ENCODE data around the gene ZNF879. TPM values are rescaled to one million over a fixed set of nuclear protein-coding genes. Genes with fewer than 3 reads are reported as not detected.

The ZNF879 gene
- total and polyA plus RNA-seq, 10 donors: 3.1 to 8.2 (median 6.6) TPM

DNA sequence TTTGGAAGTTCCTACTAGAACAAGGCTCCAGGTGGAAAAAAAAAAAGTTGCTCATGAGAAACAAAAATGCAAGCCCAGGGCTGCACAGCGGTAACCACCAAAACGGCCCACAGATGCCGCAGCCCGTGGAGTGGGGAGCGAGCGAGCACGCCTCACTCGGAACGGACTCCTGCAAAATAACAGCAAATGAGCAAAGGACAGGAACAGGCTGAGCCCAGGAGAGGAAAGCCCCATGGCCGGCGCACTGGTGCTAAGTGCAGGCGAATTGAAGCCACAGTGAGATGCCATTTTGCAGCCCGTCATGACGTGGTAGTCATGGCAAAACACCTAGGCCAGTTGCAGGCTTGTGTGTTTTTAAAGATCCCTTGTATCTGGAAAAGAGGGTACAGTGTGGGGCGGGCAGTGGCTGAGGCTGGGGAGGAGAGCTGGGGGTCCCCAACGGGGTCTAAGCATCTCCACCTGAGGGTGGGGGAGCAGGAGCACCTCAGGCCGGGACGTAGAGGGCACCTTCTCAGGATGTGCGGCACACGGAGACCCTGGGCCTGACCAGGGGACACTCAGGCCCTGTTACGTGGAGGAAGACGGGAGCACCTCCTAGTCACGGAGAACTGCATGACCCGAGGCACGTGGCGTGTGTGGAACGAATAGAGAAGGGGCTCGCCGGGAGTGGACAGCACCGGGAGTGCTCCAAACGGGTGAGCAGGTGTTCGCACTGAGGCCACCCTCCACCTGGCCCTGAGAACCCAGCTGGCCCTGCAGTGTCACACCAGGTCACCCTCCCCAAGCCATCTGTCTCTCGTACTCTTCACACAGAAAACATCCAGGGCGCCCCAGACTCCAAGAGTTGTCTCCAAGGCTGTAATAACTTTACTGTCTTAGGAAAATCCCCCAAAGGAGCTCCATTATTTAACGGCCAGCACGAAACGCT lies 39.2 kb upstream of the ZNF879 start:
- Histone ChIP-seq H3K4me1 (no peaks in the 10 kb centered on the region), H3K27ac (no peak overlapping the region), H3K9me3 (peaks cover 3 to 99% (median 95%) of the 10 kb centered on the region in 8 donors), H3K36me3 (no peaks in the 10 kb centered on the region), H3K27me3 (replicated peaks in 1 of 7) (no peaks in the 10 kb centered on the region), H3K4me3 (no peak overlapping the region)
- TF ChIP-seq POLR2AphosphoS5 (IDR thresholded peaks at IDR 0.05) (no peak), POLR2A (IDR thresholded peaks at IDR 0.05) (no peak)
- TF ChIP-seq, protein P1, sequence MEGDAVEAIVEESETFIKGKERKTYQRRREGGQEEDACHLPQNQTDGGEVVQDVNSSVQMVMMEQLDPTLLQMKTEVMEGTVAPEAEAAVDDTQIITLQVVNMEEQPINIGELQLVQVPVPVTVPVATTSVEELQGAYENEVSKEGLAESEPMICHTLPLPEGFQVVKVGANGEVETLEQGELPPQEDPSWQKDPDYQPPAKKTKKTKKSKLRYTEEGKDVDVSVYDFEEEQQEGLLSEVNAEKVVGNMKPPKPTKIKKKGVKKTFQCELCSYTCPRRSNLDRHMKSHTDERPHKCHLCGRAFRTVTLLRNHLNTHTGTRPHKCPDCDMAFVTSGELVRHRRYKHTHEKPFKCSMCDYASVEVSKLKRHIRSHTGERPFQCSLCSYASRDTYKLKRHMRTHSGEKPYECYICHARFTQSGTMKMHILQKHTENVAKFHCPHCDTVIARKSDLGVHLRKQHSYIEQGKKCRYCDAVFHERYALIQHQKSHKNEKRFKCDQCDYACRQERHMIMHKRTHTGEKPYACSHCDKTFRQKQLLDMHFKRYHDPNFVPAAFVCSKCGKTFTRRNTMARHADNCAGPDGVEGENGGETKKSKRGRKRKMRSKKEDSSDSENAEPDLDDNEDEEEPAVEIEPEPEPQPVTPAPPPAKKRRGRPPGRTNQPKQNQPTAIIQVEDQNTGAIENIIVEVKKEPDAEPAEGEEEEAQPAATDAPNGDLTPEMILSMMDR (IDR thresholded peaks at IDR 0.05 in 8 of 11, conservative IDR thresholded peaks at IDR 0.05 in 3 of 11): no peak
- peak; percentile 44 for DNase-seq
- 89 to 97% (median 93%) methylated on average over 37 of the region's 37 CpGs for WGBS, 5 donors
- intact Hi-C loops (cut with DNase I; ENCODE audit: low total_unique reads): no loop called here

DNA sequence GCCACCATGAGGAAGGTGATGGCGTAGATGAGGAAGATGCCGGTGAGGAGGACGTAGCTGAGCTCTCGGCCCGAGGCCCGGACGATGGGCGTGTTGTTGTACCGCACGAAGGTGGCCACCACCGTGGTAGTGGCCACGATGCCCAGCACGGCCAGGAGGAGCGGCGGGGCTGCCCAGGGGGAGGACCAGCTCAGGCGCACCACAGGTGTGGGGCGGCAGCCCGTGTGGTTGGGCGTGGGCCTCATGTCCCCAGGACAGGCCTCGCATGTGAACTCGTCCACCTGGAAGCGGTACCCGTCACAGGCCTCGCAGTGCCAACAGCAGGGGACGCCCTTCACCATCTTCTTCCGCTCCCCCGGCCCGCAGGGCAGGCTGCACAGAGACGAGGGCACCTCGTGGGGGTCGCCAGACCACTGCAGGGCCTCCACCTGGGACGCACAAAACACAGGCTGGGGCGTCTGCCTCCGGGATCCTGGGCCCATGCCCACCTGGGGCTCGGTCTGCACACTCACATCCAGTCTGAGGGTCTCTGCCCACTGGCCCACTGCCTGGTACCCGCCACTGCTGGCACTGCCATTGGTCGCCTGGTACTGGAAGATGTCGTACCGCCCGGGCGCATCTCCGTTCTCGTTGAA lies 37.2 kb upstream of the ZNF879 start:
- H3K4me3 ChIP-seq: no peak overlapping the region
- 94 to 98% (median 96%) methylated on average over 36 to 43 of the region's 43 CpGs for WGBS, 5 donors
- intact Hi-C loops (cut with DNase I; ENCODE audit: low total_unique reads): no loop called here

DNA sequence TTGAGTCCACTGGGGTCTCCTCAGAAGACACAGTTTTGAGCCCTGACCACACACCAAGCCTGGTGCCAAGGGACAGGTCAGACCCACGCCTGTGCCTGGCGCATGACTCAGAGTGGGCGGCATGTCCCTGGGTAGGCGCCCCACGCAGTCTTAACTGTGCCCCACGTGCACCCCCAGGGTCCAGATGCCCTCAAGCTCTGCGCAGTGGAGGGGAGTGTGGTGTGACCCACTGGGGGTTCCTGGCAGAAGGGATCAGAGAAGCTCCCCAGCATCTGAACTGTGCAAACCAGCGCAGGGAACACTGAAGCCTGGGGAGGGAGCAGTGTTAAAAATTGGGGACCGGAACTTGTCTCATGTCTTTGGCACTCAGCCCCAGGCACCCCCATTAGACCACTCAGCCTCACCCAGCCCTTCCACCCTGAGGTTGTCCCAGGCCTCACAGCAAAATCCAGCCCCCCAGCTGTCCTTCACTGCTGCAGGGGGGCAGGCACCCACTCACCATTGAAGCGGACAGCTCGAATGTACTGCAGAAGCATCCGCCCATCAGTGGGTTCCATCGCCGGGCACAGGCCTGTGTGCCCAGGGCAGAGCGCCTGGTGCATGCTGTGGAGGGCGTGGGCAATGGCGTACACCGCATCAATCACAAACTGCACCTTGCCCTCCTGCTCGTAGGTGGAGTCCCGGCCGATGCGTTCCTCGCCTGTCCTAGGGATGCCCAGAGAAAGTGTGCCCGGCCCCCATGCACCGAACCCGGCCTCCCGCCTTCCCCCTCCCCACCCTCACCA lies 35.0 kb upstream of the ZNF879 start:
- intact Hi-C loops (cut with DNase I; ENCODE audit: low total_unique reads): no loop called here
- no peak for TF ChIP-seq POLR2A (IDR thresholded peaks at IDR 0.05)
- TF ChIP-seq, protein P1 (IDR thresholded peaks at IDR 0.05 in 8 of 11, conservative IDR thresholded peaks at IDR 0.05 in 3 of 11): no peak
- TF ChIP-seq POLR2AphosphoS5 (IDR thresholded peaks at IDR 0.05): no peak

More for the DNA sequence above, 37.2 kb upstream of the ZNF879 start:
- Histone ChIP-seq H3K36me3 (no peaks in the 10 kb centered on the region), H3K9me3 (peaks cover 3 to 98% (median 90%) of the 10 kb centered on the region in 8 donors), H3K27ac (no peak overlapping the region), H3K27me3 (replicated peaks in 1 of 7) (peaks cover 0 to 7% (median 0%) of the 10 kb centered on the region in 7 donors), H3K4me1 (no peaks in the 10 kb centered on the region)
- peak; percentile 66 for DNase-seq
- TF ChIP-seq POLR2A (IDR thresholded peaks at IDR 0.05) (no peak), POLR2AphosphoS5 (IDR thresholded peaks at IDR 0.05) (no peak)
- TF ChIP-seq, protein P1 (IDR thresholded peaks at IDR 0.05 in 8 of 11, conservative IDR thresholded peaks at IDR 0.05 in 3 of 11): no peak

More for the DNA sequence above, 35.0 kb upstream of the ZNF879 start:
- Histone ChIP-seq H3K4me1 (no peaks in the 10 kb centered on the region), H3K27me3 (replicated peaks in 1 of 7) (peaks cover 0 to 23% (median 6%) of the 10 kb centered on the region in 7 donors), H3K27ac (no peak overlapping the region), H3K9me3 (peaks cover 0 to 82% (median 69%) of the 10 kb centered on the region in 8 donors), H3K4me3 (no peak overlapping the region), H3K36me3 (no peaks in the 10 kb centered on the region)
- 89 to 98% (median 91%) methylated on average over 23 to 27 of the region's 27 CpGs for WGBS, 5 donors
- peak; percentile 51 for DNase-seq
